Measurements from ENCODE around the gene ACER3.

GRCh38 chr11:76859708-76860227 is 950 bp upstream of the ACER3 start:
- no peak for TF ChIP-seq CTCF (IDR thresholded peaks at IDR 0.05)
- no peak for TF ChIP-seq POLR2AphosphoS5 (IDR thresholded peaks at IDR 0.05)
- no peak for TF ChIP-seq POLR2A (IDR thresholded peaks at IDR 0.05)
